IgD-negative memory B cell (primary cell): ENCODE data around the gene NMUR1. TPM values are rescaled to one million over a fixed set of nuclear protein-coding genes. Genes with fewer than 3 reads are reported as not detected.
A peak's percentile ranks its signal among the peaks of the same experiment; 100 is the strongest.

Source experiments
- H3K27ac Mint-ChIP-seq, 3 donors: one replicate each; pipeline ENCODE4 v1.8.0; 2020 to 2022; ENCODE audit warnings: mild to moderate bottlenecking in 3 of 3, mixed read lengths in 3 of 3, moderate library complexity in 1 of 3
- H3K27me3 Mint-ChIP-seq: one replicate; pipeline ENCODE4 v1.8.0; 2021; ENCODE audit warnings: mixed read lengths
- H3K36me3 Mint-ChIP-seq: one replicate; pipeline ENCODE4 v1.8.0; 2020; ENCODE audit warnings: mild to moderate bottlenecking, mixed read lengths
- H3K4me1 Mint-ChIP-seq, 3 donors: one replicate each; pipeline ENCODE4 v1.8.0; 2020 to 2022; ENCODE audit warnings: mixed read lengths in 3 of 3, mild to moderate bottlenecking in 1 of 3
- H3K4me3 Mint-ChIP-seq, 4 donors: one replicate each; pipeline ENCODE4 v1.8.0; 2020 to 2022; ENCODE audit warnings: mild to moderate bottlenecking in 4 of 4, mixed read lengths in 4 of 4, moderate library complexity in 3 of 4
- H3K9me3 Mint-ChIP-seq, 3 donors: one replicate each; pipeline ENCODE4 v1.8.0; 2020 to 2021; ENCODE audit warnings: mixed read lengths in 3 of 3, mild to moderate bottlenecking in 1 of 3
- polyA plus RNA-seq: library from polyadenylated mRNA; unstranded; fragments of 300-500 nt; fragmentation: Illumina TruSeq; gene quantifications from one replicate; pipeline ENCODE4 v1.2.3, GENCODE V29; 2021

Gene NMUR1
- polyA plus RNA-seq, 1 donor from 2014 or later = 0.33 TPM

GRCh38 chr2:231524477-231525247, 5.6 kb downstream of the NMUR1 start:
- Mint-ChIP-seq H3K27ac (peak overlapping the region in 1 of 3 donors; percentile 57), H3K27me3 (peaks cover 13% of the 10 kb centered on the region), H3K36me3 (no peaks in the 10 kb centered on the region), H3K9me3 (no peaks in the 10 kb centered on the region), H3K4me3 (no peak overlapping the region), H3K4me1 (peaks cover 0 to 4% (median 1%) of the 10 kb centered on the region in 3 donors)

DNA sequence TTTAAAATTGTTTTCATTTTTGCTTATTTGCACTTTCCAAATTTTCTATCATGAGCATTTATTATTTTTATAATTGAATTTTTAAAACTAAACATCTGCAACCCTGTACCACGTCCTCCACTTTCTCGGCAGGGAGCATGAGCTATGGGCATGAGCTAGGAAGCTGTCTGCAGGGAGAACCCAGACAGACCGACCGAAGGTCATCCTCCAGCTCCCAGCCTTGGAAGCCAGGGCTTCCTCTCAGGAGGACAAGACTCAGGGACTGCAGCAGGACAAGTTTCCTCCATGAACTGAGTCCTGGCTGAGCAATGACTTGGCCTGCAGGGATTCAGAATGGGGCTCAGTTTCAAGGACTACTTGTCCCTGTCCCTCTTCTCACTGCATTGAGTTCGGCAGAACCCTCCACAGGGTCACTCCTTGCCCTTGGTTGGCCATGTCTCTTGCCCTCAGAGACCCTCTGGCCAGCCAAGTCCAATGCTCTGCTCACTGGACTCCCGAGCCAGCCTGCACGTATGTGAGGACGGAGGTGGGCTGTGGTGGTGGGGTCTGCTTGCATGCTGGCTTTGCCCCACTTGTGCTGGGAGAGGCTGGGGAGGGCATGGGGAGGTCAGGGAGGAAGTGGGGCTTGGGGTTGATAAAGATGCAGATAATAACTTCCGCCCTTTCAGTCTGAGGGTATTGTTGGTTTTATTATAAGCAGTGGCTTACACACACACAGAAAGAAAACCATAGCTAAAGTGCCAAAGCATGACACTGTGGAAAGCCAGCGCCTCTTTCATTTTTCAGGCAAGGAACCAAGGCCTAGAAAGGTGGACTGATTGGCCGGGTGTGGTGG, 6.6 kb downstream of the NMUR1 start:
- no peak overlapping the region for H3K4me3 Mint-ChIP-seq
- H3K27ac Mint-ChIP-seq = no peak overlapping the region
- H3K4me1 Mint-ChIP-seq = peaks cover 0 to 4% (median 1%) of the 10 kb centered on the region in 3 donors
- H3K27me3 Mint-ChIP-seq = peaks cover 10% of the 10 kb centered on the region
- H3K36me3 Mint-ChIP-seq = no peaks in the 10 kb centered on the region
- H3K9me3 Mint-ChIP-seq = no peaks in the 10 kb centered on the region

- Mint-ChIP-seq H3K27ac (no peak overlapping the region), H3K27me3 (peaks cover under 1% of the 10 kb centered on the region), H3K36me3 (no peaks in the 10 kb centered on the region), H3K4me1 (peaks cover 0 to 4% (median 1%) of the 10 kb centered on the region in 3 donors), H3K4me3 (no peak overlapping the region), H3K9me3 (no peaks in the 10 kb centered on the region)
These were observed 7.6 kb downstream of the NMUR1 start for GRCh38 chr2:231522418-231523180.

GRCh38 chr2:231521443-231521842, 8.8 kb downstream of the NMUR1 start:
- Mint-ChIP-seq H3K27ac (no peak overlapping the region), H3K27me3 (peaks cover 1% of the 10 kb centered on the region), H3K4me1 (peaks cover 3 to 6% (median 4%) of the 10 kb centered on the region in 3 donors), H3K36me3 (no peaks in the 10 kb centered on the region), H3K9me3 (no peaks in the 10 kb centered on the region), H3K4me3 (no peak overlapping the region)

DNA sequence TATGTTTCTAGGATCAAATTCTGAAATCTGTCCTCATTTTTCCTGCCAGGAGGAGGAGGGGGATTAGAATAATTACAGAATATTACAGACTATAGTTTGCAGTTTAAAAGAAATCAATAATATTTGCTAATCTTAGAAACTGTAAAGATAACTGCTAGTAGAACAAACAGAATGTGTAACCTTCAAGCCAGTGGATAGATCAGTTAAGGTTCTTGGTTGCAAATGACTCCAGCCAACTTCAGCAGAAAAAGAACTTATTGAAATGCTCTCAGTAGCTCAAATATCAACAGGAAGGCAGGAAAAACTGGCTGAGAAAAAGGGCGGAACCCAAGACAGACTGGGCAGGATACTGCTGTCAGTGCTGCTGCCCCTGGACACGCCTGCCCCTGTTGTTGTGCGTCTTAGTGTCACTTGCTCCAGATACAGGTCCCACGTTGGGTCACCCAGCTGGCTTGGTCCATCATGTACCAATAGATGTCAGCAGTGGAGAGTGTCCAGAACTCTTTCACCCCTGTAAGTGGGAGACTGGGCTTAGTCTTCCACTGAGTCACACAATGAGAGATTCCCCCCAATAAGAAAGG, 10.2 kb downstream of the NMUR1 start:
- Mint-ChIP-seq H3K9me3 (no peaks in the 10 kb centered on the region), H3K4me1 (peaks cover 3 to 6% (median 3%) of the 10 kb centered on the region in 3 donors), H3K27ac (no peak overlapping the region), H3K27me3 (peaks cover 1% of the 10 kb centered on the region), H3K36me3 (no peaks in the 10 kb centered on the region), H3K4me3 (no peak overlapping the region)

GRCh38 chr2:231518771-231519170, 11.5 kb downstream of the NMUR1 start:
- no peaks in the 10 kb centered on the region for H3K36me3 Mint-ChIP-seq
- H3K27ac Mint-ChIP-seq = no peak overlapping the region
- H3K9me3 Mint-ChIP-seq = no peaks in the 10 kb centered on the region
- H3K27me3 Mint-ChIP-seq = peaks cover 1% of the 10 kb centered on the region
- H3K4me3 Mint-ChIP-seq = peak overlapping the region in 1 of 4 donors; percentile 71
- H3K4me1 Mint-ChIP-seq = peaks cover 8 to 9% (median 8%) of the 10 kb centered on the region in 3 donors

- Mint-ChIP-seq H3K9me3 (no peaks in the 10 kb centered on the region), H3K36me3 (no peaks in the 10 kb centered on the region), H3K27me3 (peaks cover 1% of the 10 kb centered on the region), H3K4me3 (peak overlapping the region in 1 of 4 donors; percentile 70), H3K4me1 (peaks cover 8 to 12% (median 11%) of the 10 kb centered on the region in 3 donors), H3K27ac (peak overlapping the region in 1 of 3 donors; percentile 54)
These were observed 14.6 kb downstream of the NMUR1 start for GRCh38 chr2:231515603-231516002.

DNA sequence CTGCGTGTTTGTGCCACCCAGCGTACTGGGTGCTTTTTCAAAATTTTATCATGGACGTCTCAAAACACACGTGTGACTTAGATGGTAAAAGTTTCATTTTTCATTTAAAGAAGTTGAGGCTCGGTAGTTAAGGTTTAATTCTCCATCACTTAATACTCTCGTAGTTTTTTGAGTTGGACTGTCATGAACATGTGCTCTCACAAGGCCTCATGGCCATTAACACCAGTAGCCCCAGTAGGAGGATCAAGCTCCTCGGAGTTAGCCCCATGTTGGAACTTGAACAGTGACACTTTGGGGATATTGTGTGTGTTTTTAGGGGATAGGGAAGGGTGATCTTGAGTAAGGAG, 15.3 kb downstream of the NMUR1 start:
- Mint-ChIP-seq H3K27me3 (peaks cover 1% of the 10 kb centered on the region), H3K4me1 (peaks cover 8 to 12% (median 11%) of the 10 kb centered on the region in 3 donors), H3K4me3 (peak overlapping the region; percentile 87 to 96 (median 92)), H3K9me3 (no peaks in the 10 kb centered on the region), H3K27ac (peak overlapping the region; percentile 89 to 98 (median 98)), H3K36me3 (no peaks in the 10 kb centered on the region)

GRCh38 chr2:231514225-231514950, 15.9 kb downstream of the NMUR1 start:
- no peaks in the 10 kb centered on the region for H3K9me3 Mint-ChIP-seq
- peak overlapping the region; percentile 89 to 98 (median 98) for H3K27ac Mint-ChIP-seq
- H3K27me3 Mint-ChIP-seq = peaks cover 1% of the 10 kb centered on the region
- H3K4me1 Mint-ChIP-seq = peaks cover 8 to 12% (median 11%) of the 10 kb centered on the region in 3 donors
- no peaks in the 10 kb centered on the region for H3K36me3 Mint-ChIP-seq
- H3K4me3 Mint-ChIP-seq = peak overlapping the region; percentile 87 to 96 (median 92)

DNA sequence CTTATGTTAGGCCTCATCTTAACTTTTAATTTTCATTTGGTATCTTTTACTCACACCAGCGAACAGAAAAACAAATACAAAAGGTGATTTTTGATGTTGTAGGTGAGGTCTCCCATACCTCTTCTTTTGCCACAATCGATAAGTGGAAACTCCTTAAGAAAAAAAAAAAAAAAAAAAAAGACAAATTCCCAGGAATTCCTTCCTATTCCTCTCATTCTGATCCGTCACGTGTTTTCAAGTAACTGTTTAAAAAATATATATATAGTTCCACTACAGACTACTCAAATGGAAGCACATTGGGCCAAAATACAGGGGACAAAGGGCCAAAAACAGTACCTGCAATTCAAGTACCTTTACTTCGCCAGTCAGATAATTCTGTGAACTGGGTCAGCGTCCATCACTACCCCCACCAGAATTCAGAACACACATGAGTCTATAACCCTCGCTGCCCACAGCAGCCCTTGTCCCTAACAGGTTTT, 16.5 kb downstream of the NMUR1 start:
- peak overlapping the region; percentile 89 to 98 (median 98) for H3K27ac Mint-ChIP-seq
- H3K9me3 Mint-ChIP-seq = no peaks in the 10 kb centered on the region
- H3K36me3 Mint-ChIP-seq = no peaks in the 10 kb centered on the region
- H3K4me3 Mint-ChIP-seq = peak overlapping the region; percentile 87 to 96 (median 92)
- H3K27me3 Mint-ChIP-seq = peaks cover 1% of the 10 kb centered on the region
- peaks cover 8 to 12% (median 11%) of the 10 kb centered on the region in 3 donors for H3K4me1 Mint-ChIP-seq

DNA sequence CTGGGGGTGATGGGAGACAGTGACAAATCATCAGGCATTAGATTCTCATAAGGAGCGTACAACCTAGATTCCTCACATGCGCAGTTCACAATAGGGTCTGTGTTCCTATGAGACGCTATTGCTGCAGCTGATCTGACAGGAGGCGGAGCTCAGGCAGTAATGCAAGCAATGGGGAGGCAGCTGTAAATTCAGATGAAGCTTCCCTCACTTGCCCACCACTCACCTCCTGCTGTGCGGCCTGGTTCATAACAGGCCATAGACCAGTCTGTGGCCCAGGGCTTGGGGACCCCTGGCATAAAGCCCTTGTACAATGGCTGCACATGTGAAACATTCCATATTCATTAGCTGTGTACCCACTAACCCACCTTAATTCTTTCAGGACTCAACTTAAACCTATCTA, 18.0 kb downstream of the NMUR1 start:
- H3K9me3 Mint-ChIP-seq = no peaks in the 10 kb centered on the region
- H3K4me3 Mint-ChIP-seq = peak overlapping the region in 1 of 4 donors; percentile 49
- no peaks in the 10 kb centered on the region for H3K36me3 Mint-ChIP-seq

DNA sequence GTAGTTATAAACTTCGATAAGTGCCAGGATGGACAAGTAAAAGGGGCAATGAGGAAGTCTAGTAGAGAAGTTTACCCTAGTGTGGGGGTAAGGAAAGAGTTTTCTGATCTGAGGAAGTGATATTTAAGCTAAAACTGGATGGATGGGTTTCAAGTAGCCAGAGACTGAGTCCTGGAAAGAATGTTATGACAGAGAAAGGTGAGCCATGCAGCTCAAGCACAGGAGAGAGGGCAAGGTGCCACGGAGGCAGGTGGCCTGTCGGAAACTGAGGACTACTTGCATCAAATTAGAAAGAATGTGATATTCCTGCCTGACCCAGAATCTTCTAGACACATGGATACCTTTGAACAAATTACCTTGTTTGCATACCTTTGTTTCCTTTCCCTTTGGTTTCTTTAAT, 26.5 kb downstream of the NMUR1 start:
- no peaks in the 10 kb centered on the region for H3K9me3 Mint-ChIP-seq

More for the DNA sequence above, 18.0 kb downstream of the NMUR1 start:
- H3K27ac Mint-ChIP-seq = peak overlapping the region in 2 of 3 donors; percentile 41 to 98
- peaks cover 5 to 10% (median 8%) of the 10 kb centered on the region in 3 donors for H3K4me1 Mint-ChIP-seq
- peaks cover 1% of the 10 kb centered on the region for H3K27me3 Mint-ChIP-seq

GRCh38 chr2:231502596-231502995, 27.6 kb downstream of the NMUR1 start:
- H3K9me3 Mint-ChIP-seq = no peaks in the 10 kb centered on the region
- no peaks in the 10 kb centered on the region for H3K4me1 Mint-ChIP-seq
- H3K36me3 Mint-ChIP-seq = peaks cover 5% of the 10 kb centered on the region
- no peak overlapping the region for H3K27ac Mint-ChIP-seq
- H3K4me3 Mint-ChIP-seq = no peak overlapping the region
- no peaks in the 10 kb centered on the region for H3K27me3 Mint-ChIP-seq

More for the DNA sequence above, 26.5 kb downstream of the NMUR1 start:
- no peaks in the 10 kb centered on the region for H3K4me1 Mint-ChIP-seq
- no peaks in the 10 kb centered on the region for H3K27me3 Mint-ChIP-seq
- H3K36me3 Mint-ChIP-seq = peaks cover 5% of the 10 kb centered on the region
- H3K4me3 Mint-ChIP-seq = no peak overlapping the region
- peak overlapping the region in 1 of 3 donors; percentile 38 for H3K27ac Mint-ChIP-seq

- Mint-ChIP-seq H3K36me3 (no peaks in the 10 kb centered on the region), H3K27me3 (peaks cover 2% of the 10 kb centered on the region), H3K4me1 (no peaks in the 10 kb centered on the region), H3K4me3 (no peak overlapping the region), H3K27ac (no peak overlapping the region), H3K9me3 (no peaks in the 10 kb centered on the region)
These were observed 32.6 kb downstream of the NMUR1 start for GRCh38 chr2:231497651-231498050.
